Thymus (tissue), 11 donors: Measurements from ENCODE around the gene FAAP20. TPM values are rescaled to one million over a fixed set of nuclear protein-coding genes. Genes with fewer than 3 reads are reported as not detected.
A peak's percentile ranks its signal among the peaks of the same experiment; 100 is the strongest.

Source experiments
- DNase-seq, 9 donors: peaks; one replicate each; pipeline ENCODE4 v3.0.0-alpha.2; 2013; ENCODE audit warnings: low spot score in 9 of 9, low read depth in 6 of 9, missing footprints in 1 of 9
- H3K27ac ChIP-seq, 2 donors: one replicate each; pipeline ENCODE4 v1.5.1; 2013; ENCODE audit warnings: control low read depth in 1 of 2, low read depth in 1 of 2, low read length in 1 of 2, mild to moderate bottlenecking in 1 of 2, moderate library complexity in 1 of 2
- H3K27me3 ChIP-seq, 2 donors: one replicate each; pipeline ENCODE4 v1.5.1; 2013; ENCODE audit warnings: low read length in 1 of 2; ENCODE audit not compliant: control insufficient read depth in 2 of 2, insufficient read depth in 1 of 2
- H3K36me3 ChIP-seq, 2 donors: one replicate each; pipeline ENCODE4 v1.5.1; 2013; ENCODE audit warnings: low read length in 1 of 2, mild to moderate bottlenecking in 1 of 2, moderate library complexity in 1 of 2; ENCODE audit not compliant: control insufficient read depth in 2 of 2, insufficient read depth in 2 of 2
- H3K4me1 ChIP-seq, 2 donors: one replicate each; pipeline ENCODE4 v1.5.1; 2013; ENCODE audit warnings: low read length in 2 of 2; ENCODE audit not compliant: control insufficient read depth in 2 of 2, insufficient read depth in 2 of 2
- H3K4me3 ChIP-seq, 2 donors: one replicate each; pipeline ENCODE4 v1.5.1; 2013; ENCODE audit warnings: low read length in 2 of 2, control low read depth in 1 of 2, mild to moderate bottlenecking in 1 of 2
- H3K9me3 ChIP-seq, 2 donors: one replicate each; pipeline ENCODE4 v1.5.1; 2013; ENCODE audit warnings: low read length in 1 of 2, mild to moderate bottlenecking in 1 of 2; ENCODE audit not compliant: control insufficient read depth in 2 of 2, insufficient read depth in 1 of 2
- WGBS: extraction: QIAGEN DNeasy Blood & Tissue Kit; methylation state at CpG from one replicate; pipeline ENCODE4 v1.1.7; 2013; 5-methylcytosine and 5-hydroxymethylcytosine counted together
- polyA plus RNA-seq: library from polyadenylated mRNA; stranded (reverse); fragments of 200-250 nt; gene quantifications from one replicate; pipeline ENCODE4 v1.2.3, GENCODE V29; 2013
- total RNA-seq: library from RNA; stranded (reverse); fragments of 120-200 nt; gene quantifications from one replicate; pipeline ENCODE4 v1.2.4, GENCODE V29; 2013
- donor health status: healthy.

Gene FAAP20
- total and polyA plus RNA-seq, 2 donors, result 20.4 to 125 TPM

DNA sequence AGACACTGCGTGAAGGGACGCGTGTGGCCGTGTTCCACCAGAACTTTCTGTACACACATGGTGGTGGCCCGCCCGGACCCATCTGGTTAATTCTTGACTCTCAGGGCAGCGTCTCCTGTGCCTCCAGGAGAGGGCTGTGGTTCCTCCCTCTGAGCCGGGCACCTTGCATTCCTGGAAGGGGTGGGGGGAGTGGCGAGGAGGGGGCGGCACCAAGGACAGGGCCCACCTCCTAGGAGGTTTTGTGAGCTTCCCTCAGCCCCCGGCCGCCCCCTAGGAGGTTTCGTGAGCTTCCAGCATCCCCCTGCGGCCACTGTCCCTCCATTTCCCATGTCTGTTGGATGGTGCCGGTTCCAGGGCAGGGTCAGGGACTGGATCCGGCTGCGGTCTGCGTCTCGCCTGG is 28.9 kb downstream of the FAAP20 start:
- Histone ChIP-seq H3K27ac (no peak overlapping the region), H3K4me3 (no peak overlapping the region), H3K4me1 (peaks cover 0 to 22% of the 10 kb centered on the region in 2 donors), H3K9me3 (peaks cover 0 to 15% of the 10 kb centered on the region in 2 donors), H3K36me3 (no peaks in the 10 kb centered on the region), H3K27me3 (no peaks in the 10 kb centered on the region)
- WGBS, result 97% methylated on average over 19 of the region's 19 CpGs
- no peak for DNase-seq

DNA sequence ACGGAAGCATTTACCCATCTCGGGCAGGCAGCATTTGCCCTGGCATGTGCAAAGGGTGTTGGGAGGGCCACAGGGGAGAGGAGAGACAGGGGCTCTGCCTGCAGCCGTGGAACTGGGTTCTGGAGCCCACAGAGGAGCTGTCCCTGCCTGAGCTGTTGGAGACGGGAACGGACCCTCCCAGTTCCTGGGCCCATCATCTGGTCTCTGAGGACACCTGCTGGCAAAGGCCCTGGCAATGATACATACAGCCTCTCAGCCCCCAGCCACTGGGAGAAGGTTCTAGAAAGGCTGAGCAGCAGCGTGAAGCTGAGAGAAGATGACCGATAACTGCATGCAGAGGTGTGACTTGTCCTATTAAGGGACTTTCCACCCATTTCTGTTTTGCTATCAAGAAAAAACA is 31.4 kb downstream of the FAAP20 start:
- Histone ChIP-seq H3K27ac (no peak overlapping the region), H3K4me3 (no peak overlapping the region), H3K36me3 (no peaks in the 10 kb centered on the region), H3K4me1 (peaks cover 0 to 33% of the 10 kb centered on the region in 2 donors), H3K27me3 (no peaks in the 10 kb centered on the region), H3K9me3 (peaks cover 0 to 15% of the 10 kb centered on the region in 2 donors)
- peak in 1 of 9 donors; percentile 33 for DNase-seq
- WGBS, result 95% methylated on average over 7 of the region's 7 CpGs

DNA sequence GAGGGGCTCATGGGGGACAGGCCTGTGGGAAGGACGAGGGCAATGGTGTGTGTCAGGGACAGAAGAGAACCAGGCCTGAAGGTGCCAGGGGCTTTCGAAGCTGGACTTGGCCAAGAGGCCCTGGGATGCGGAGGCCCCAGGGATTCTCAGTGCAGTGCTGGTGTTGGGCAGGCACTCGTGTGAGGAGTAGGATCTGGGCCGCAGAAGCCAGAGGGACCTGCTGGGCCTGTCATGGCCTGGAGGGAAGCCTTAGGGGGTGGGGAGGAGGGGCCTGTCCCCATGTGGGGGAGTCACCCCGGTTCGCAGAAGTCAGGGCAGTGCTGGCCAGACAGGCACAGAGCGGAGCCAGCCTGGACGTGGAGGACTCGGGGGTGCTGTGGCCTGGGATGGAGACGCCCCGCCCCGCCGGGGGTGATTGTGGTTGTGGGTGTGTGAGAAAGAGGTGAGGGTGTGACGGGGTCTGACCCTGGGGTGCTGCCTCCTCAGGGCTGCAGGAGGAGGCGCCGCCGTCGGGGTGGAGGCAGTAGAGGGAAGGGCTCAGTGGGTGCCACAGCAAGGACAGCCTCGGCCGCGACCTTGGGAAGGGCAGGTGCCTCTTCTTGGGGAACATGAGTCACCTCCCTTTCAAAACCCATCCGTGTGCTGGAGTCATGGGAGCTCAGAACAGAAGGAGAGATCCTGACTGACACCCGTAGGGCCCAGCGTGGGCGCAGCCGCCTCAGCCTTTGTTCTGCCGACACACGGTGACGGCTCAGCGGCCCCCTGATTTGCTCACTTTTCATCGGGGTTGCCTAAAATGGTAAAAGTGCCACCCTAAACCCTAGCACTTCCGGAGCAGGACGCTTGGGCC is 33.9 kb downstream of the FAAP20 start:
- H3K36me3 ChIP-seq, result no peaks in the 10 kb centered on the region
- no peaks in the 10 kb centered on the region for H3K27me3 ChIP-seq
- peaks cover 0 to 15% of the 10 kb centered on the region in 2 donors for H3K9me3 ChIP-seq
- peak overlapping the region in 1 of 2 donors; percentile 53 for H3K27ac ChIP-seq
- WGBS, result 95% methylated on average over 34 of the region's 34 CpGs
- no peak for DNase-seq
- H3K4me3 ChIP-seq, result no peak overlapping the region
- H3K4me1 ChIP-seq, result peaks cover 6 to 41% of the 10 kb centered on the region in 2 donors

- Histone ChIP-seq H3K9me3 (peaks cover 0 to 12% of the 10 kb centered on the region in 2 donors), H3K27ac (peak overlapping the region; percentile 4 to 15), H3K36me3 (no peaks in the 10 kb centered on the region), H3K4me3 (no peak overlapping the region), H3K27me3 (no peaks in the 10 kb centered on the region), H3K4me1 (peaks cover 7 to 46% of the 10 kb centered on the region in 2 donors)
- DNase-seq, result no peak
- WGBS, result 92% methylated on average over 18 of the region's 18 CpGs
Observed at GRCh38 chr1:2159124-2159523, 35.4 kb downstream of the FAAP20 start.

DNA sequence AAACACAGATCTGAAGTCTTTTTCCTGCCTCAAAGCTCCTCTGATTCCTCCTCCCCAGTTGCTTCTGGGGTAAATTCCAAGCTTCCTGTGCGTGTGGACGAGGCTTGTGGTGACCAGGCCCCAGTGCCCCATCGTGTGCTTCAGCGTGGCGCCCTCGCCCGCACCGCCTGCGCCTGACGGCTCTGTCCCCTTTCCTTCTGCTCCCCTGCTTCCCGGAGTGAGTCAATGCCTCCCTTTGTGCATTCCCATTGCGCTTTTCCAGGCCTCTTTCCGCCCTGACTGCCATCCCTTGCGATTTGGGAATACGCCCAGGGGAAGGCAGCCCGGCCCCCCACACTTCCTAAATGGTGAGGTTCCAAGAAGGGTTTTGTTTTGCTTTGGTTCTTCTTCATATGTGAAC is 36.3 kb downstream of the FAAP20 start:
- 95% methylated on average over 16 of the region's 16 CpGs for WGBS
- Histone ChIP-seq H3K9me3 (peaks cover 0 to 3% of the 10 kb centered on the region in 2 donors), H3K27ac (no peak overlapping the region), H3K4me3 (no peak overlapping the region), H3K36me3 (no peaks in the 10 kb centered on the region), H3K27me3 (no peaks in the 10 kb centered on the region), H3K4me1 (peaks cover 13 to 54% of the 10 kb centered on the region in 2 donors)
- no peak for DNase-seq

GRCh38 chr1:2157856-2158255 is 36.7 kb downstream of the FAAP20 start:
- no peak overlapping the region for H3K4me3 ChIP-seq
- H3K27ac ChIP-seq, result no peak overlapping the region
- no peak for DNase-seq
- H3K9me3 ChIP-seq, result no peaks in the 10 kb centered on the region
- no peaks in the 10 kb centered on the region for H3K36me3 ChIP-seq
- H3K27me3 ChIP-seq, result no peaks in the 10 kb centered on the region
- H3K4me1 ChIP-seq, result peaks cover 16 to 55% of the 10 kb centered on the region in 2 donors
- WGBS, result 95% methylated on average over 19 of the region's 19 CpGs

DNA sequence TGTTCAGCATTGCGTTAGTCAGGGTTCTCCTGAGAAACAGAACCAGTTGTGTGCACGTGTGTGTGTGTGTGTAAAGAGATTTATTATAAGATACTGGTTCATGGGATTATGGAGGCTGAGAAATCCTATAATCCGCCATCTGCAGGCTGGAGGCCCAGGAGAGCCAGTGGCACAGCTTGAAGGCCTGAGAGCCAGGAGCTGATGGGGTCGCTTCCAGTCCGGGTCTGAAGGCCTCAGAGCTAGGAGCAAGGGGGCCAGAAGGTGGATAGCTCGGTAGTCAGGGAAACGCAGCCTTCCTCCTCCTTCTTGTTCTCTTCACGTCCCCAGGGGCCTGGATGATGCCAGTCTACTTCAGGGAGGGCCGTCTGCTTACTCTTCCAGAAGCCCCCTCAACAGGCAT is 37.7 kb downstream of the FAAP20 start:
- H3K4me3 ChIP-seq, result no peak overlapping the region
- peaks cover 19 to 59% of the 10 kb centered on the region in 2 donors for H3K4me1 ChIP-seq
- no peaks in the 10 kb centered on the region for H3K36me3 ChIP-seq
- no peak overlapping the region for H3K27ac ChIP-seq
- H3K27me3 ChIP-seq, result no peaks in the 10 kb centered on the region
- H3K9me3 ChIP-seq, result no peaks in the 10 kb centered on the region
- WGBS, result 94% methylated on average over 9 of the region's 9 CpGs
- no peak for DNase-seq

- Histone ChIP-seq H3K4me1 (peaks cover 22 to 59% of the 10 kb centered on the region in 2 donors), H3K4me3 (no peak overlapping the region), H3K9me3 (no peaks in the 10 kb centered on the region), H3K27me3 (no peaks in the 10 kb centered on the region), H3K36me3 (no peaks in the 10 kb centered on the region), H3K27ac (no peak overlapping the region)
- no peak for DNase-seq
- WGBS, result 92% methylated on average over 6 of the region's 6 CpGs
Observed at GRCh38 chr1:2155788-2156187, 38.8 kb downstream of the FAAP20 start.

DNA sequence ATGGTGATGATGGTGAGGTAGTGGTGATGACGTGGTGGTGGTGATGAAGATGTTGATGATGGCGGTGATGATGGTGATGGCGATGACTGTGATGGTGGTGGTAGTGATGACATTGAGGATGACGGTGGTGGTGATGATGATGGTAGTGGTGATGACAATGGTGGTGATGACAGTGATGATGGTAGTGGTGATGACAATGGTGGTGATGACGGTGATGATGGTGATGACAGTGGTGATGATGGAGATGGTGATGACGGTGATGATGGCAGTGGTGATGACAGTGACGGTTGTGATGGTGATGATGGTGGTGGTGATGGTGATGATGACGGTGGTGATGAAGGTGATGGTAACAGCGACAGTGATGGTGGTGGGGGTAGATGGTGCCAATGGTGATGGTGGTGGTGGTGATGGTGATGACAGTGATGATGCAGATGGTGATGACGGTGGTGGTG is 39.4 kb downstream of the FAAP20 start:
- Histone ChIP-seq H3K27ac (no peak overlapping the region), H3K4me3 (no peak overlapping the region), H3K9me3 (no peaks in the 10 kb centered on the region), H3K36me3 (no peaks in the 10 kb centered on the region), H3K4me1 (peaks cover 22 to 59% of the 10 kb centered on the region in 2 donors), H3K27me3 (no peaks in the 10 kb centered on the region)
- no peak for DNase-seq
- 99% methylated on average over 10 of the region's 10 CpGs for WGBS
